ENCODE measurements around the gene SAMD3.

DNA sequence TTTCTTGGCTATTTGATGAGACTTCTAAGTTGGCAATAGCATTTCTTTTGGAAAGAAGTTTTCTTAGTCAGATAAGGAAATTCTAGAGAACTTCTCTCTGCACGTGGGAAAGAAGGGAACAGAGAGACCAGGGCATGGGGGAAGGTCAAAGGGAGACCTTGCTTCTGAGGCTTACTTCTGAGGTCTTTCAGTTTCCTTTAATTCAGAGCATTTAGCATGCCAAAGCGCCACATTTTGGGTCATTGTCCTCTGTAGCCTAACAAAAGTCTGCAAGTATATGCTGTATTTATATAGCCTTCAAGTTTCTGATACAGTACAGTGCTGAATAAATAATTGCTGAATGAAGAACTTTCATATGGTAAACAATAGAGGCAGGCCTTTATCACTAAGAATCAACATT is 95.6 kb downstream of the SAMD3 start:
- TF ChIP-seq CTCF (conservative IDR thresholded peaks at IDR 0.05; ENCODE audit: low read length) (no peak), EZH2phosphoT487 (IDR thresholded peaks at IDR 0.05; ENCODE audit: borderline replicate concordance) (no peak)
